Neuron (in vitro differentiated cells): Measurements from ENCODE around the gene RREB1.
A peak's percentile ranks its signal among the peaks of the same experiment; 100 is the strongest.
"Not testable (repeated sequence)": the region's sequence is repeated elsewhere in the genome, so short reads cannot be mapped to it uniquely, and the experiment has no call there.

Experiments used
- H2AFZ ChIP-seq: one replicate; pipeline ENCODE4 v1.6.1; 2013; ENCODE audit warnings: low read depth, mild to moderate bottlenecking, inconsistent platforms, low read length, moderate library complexity
- H3K27me3 ChIP-seq: one replicate; pipeline ENCODE4 v1.6.1; 2013; ENCODE audit warnings: low read length; ENCODE audit not compliant: insufficient read depth
- H3K36me3 ChIP-seq: one replicate; pipeline ENCODE4 v1.6.1; 2013; ENCODE audit warnings: low read length; ENCODE audit not compliant: insufficient read depth
- H3K4me1 ChIP-seq: one replicate; pipeline ENCODE4 v1.6.1; 2013; ENCODE audit warnings: low read length; ENCODE audit not compliant: insufficient read depth
- H3K4me3 ChIP-seq: 2 replicates; pipeline ENCODE4 v1.5.1; 2013; ENCODE audit warnings: mild to moderate bottlenecking, low read length, moderate library complexity
- H3K9me3 ChIP-seq: one replicate; pipeline ENCODE4 v1.6.1; 2013; ENCODE audit warnings: low read length

The RREB1 gene

DNA sequence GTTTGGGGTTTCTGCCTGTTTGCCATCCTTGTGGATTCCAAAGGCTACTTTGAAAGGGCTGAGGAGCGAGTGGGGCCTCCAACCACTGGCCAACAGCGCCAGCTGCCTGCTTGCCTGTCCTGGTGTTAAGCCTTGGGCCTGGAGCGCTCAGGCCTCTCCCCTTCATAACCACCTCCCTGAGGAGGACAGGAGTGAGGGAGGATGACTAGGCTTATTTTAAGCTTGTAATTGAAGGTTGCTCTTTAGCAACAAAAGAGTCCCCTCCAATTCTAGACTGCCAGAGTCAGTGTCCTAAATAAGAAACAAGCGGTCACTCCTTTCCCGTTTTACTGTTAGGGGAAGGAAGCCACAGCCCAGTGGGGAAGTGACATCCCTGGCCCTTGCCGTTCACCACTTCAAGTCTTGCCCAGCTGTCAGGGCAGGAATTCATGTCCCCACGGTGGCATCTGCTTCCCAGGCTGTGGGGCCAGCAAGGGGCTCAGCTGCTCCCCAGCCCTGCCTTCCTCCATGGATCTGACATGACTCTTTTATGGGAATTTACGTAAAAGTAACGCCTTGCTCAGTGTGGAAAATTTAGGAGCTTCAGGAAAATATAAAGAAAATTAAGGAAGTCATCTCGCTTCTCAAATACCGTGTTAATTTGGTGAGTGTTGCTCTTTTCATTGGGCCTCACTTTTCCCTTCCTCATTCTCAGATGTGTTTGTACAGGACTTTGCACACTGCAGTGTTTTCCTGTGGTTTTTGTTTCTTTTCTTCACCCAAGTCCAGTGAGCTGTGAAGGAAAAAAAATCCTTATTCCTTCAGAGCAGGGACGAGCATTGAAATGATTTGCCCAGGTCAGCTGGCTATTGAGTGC lies 147.4 kb downstream of the RREB1 start:
- Histone ChIP-seq H2AFZ (no peak overlapping the region), H3K27me3 (no peaks in the 10 kb centered on the region), H3K4me1 (peaks cover 9% of the 10 kb centered on the region), H3K9me3 (no peaks in the 10 kb centered on the region), H3K36me3 (peaks cover 3% of the 10 kb centered on the region), H3K4me3 (no peak overlapping the region)

GRCh38 chr6:7255918-7256317 lies 148.2 kb downstream of the RREB1 start:
- Histone ChIP-seq H3K9me3 (no peaks in the 10 kb centered on the region), H3K4me1 (peaks cover 12% of the 10 kb centered on the region), H2AFZ (no peak overlapping the region), H3K27me3 (no peaks in the 10 kb centered on the region), H3K4me3 (no peak overlapping the region), H3K36me3 (no peaks in the 10 kb centered on the region)

DNA sequence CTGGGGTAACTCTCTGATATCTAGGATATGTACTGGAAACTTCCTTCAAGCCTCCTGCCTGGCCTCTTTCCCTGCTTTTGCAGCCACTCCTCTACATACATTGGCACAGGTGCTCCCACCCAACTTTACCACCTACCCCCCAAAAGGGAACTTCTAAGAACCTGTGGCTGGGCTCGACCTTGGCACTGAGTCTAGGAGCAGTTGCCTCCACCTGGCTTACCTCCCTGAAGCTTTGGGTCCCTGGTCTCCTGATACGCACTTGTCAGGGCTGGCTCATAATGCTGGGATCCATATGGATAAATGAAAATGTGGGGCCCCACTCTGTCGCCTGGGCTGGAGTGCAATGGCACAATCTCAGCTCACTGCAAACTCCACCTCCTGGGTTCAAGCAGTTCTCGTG lies 149.0 kb downstream of the RREB1 start:
- Histone ChIP-seq H2AFZ (no peak overlapping the region), H3K4me1 (peaks cover 13% of the 10 kb centered on the region), H3K36me3 (no peaks in the 10 kb centered on the region), H3K27me3 (no peaks in the 10 kb centered on the region), H3K4me3 (no peak overlapping the region), H3K9me3 (no peaks in the 10 kb centered on the region)

- Histone ChIP-seq H3K9me3 (no peaks in the 10 kb centered on the region), H3K4me3 (no peak overlapping the region), H3K27me3 (no peaks in the 10 kb centered on the region), H2AFZ (no peak overlapping the region), H3K36me3 (no peaks in the 10 kb centered on the region), H3K4me1 (peaks cover 13% of the 10 kb centered on the region)
Observed at GRCh38 chr6:7257521-7258230, 149.9 kb downstream of the RREB1 start.

GRCh38 chr6:7258231-7258763 lies 150.5 kb downstream of the RREB1 start:
- Histone ChIP-seq H3K4me3 (no peak overlapping the region), H3K4me1 (peaks cover 13% of the 10 kb centered on the region), H3K36me3 (no peaks in the 10 kb centered on the region)

DNA sequence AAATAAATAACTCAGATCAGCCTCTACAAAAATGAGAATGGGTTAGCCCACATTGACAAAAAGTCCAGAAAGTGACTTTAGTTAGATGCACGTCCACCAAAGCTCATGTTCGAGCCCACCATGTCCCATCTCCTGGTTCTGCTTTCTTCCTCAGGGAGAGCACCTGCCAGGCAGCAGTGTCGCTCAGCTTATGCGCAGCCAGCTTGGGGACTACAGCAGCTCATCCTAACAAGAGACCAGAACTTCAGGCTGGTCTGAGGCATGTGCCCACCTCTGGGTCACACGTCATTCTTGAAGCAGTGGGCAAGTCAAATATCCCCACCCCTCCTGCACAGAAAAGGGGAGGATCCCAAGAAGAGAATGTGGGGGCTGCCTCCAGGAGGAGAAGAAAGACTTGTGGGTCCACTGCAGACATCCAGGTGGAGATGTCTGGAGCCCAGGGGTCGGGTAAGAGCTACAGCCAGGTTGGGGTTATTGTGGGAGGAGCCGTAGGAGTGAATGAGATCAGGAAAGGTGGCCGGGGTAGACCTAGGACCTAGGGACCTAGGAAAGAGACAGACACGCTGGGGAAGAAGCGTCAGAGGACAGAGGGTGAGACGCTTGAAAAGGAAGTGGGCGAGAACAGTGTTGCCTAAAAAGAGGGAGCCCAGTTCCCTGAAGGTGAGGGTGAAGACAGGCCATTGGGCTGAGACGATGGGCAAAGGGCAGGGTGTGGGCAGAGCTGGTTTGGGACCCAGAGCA lies 152.7 kb downstream of the RREB1 start:
- H3K4me3 ChIP-seq, result peak overlapping the region; percentile 48
- H2AFZ ChIP-seq, result peak overlapping the region; percentile 46
- no peaks in the 10 kb centered on the region for H3K27me3 ChIP-seq
- peaks cover 9% of the 10 kb centered on the region for H3K4me1 ChIP-seq
- no peaks in the 10 kb centered on the region for H3K9me3 ChIP-seq
- H3K36me3 ChIP-seq, result no peaks in the 10 kb centered on the region

More at GRCh38 chr6:7258231-7258763, 150.5 kb downstream of the RREB1 start:
- H3K9me3 ChIP-seq, result no peaks in the 10 kb centered on the region
- H3K27me3 ChIP-seq, result no peaks in the 10 kb centered on the region
- no peak overlapping the region for H2AFZ ChIP-seq

GRCh38 chr6:7261032-7261841 lies 153.5 kb downstream of the RREB1 start:
- H2AFZ ChIP-seq, result peak overlapping the region; percentile 46
- no peaks in the 10 kb centered on the region for H3K27me3 ChIP-seq
- no peaks in the 10 kb centered on the region for H3K9me3 ChIP-seq
- H3K4me1 ChIP-seq, result peaks cover 4% of the 10 kb centered on the region
- no peaks in the 10 kb centered on the region for H3K36me3 ChIP-seq
- H3K4me3 ChIP-seq, result peak overlapping the region; percentile 48

DNA sequence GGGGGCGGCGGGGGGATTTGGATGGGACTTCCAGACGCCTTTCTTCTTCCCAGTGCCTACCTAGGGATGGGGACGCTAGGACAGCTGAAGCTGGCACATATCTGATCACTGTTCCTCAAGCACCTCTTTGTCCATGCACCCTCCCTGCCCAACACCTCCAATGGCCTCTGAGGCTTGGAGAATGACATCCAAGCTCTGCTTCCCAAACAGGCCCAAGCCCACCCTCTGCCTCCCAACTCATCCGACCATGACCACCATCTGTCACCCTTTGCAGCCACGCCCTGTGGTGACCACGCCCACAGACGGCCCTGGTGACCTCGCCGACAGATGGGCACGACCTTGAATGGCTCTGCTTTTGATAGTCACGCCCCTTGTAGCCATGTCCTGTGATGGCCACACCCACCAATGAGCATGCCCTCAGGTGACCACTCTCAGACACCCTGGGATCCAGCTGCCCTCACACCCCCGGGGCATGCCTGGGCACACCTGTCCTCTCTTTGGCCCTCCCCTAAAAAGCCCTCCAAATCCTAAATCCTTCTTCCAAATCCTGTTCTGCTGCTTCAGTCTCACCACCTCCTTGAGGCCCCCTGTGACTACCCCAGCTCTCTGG lies 154.2 kb downstream of the RREB1 start:
- Histone ChIP-seq H2AFZ (peak overlapping the region; percentile 46), H3K27me3 (no peaks in the 10 kb centered on the region), H3K9me3 (no peaks in the 10 kb centered on the region), H3K36me3 (no peaks in the 10 kb centered on the region), H3K4me3 (peak overlapping the region; percentile 48), H3K4me1 (peaks cover 4% of the 10 kb centered on the region)

DNA sequence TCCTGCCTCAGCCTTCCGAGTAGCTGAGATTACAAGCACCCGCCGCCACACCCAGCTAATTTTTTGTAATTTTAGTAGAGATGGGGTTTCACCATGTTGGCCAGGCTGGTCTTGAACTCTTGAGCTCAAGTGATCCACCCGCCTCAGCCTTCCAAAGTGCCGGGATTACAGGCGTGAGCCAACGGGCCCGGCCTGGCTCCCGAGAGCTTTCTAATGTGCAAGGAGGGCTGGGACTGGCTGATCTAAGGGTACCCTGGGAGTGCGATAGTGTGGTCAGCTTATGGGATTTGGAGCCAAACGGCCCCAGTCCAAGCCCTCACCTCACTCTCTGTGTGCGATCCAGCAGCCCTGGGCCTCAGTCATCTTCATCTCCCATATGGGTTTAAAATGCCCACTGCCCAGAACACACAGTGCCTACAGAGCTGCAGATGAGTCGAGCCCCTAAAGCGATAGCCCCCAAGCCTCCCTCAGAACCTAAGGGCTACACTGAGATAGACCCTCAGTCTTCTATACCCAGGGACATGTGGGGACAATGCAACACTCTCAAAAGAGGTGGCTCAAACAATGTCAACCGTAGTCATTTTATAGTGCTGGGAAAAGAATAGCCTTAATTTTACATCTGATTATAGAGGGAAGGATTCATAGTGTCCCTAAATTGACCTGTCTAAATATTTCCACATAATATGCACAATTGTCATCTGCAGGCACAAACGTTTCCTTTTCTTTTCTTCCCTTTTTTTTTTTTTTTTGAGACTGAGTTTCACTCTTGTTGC lies 155.2 kb downstream of the RREB1 start:
- no peak overlapping the region for H2AFZ ChIP-seq
- H3K4me1 ChIP-seq, result peaks cover 4% of the 10 kb centered on the region
- H3K4me3 ChIP-seq, result no peak overlapping the region
- H3K27me3 ChIP-seq, result no peaks in the 10 kb centered on the region
- H3K9me3 ChIP-seq, result no peaks in the 10 kb centered on the region
- H3K36me3 ChIP-seq, result no peaks in the 10 kb centered on the region

DNA sequence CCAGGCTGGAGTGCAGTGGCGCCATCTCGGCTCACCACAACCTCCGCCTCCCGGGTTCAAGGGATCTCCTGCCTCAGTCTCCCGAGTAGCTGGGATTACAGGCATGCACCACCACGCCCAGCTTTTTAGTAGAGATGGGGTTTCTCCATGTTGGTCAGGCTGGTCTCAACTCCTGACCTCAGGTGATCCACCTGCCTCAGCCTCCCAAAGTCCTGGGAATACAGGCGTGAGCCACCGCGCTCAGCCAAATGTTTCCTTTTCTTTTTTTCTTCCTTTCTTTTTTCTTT lies 155.7 kb downstream of the RREB1 start:
- H3K4me1 ChIP-seq, result not testable (repeated sequence)

DNA sequence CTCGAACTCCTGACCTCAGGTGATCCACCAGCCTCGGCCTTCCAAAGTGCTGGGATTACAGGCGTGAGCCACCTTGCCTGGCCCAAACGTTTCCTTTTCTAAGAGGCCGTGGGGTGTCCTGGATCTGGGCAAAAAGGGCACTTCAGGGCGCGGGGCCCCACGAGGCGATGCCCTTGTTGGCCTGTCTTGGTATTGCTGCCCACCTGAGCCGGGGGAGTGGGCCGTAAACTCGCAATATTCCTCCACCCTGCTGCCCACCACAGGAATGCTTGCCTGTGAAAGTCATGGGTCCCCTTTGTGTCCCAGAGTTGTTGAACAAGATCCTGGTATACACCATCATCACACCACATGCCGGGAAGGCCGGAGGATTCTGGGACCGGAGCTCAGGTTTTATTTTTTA lies 156.3 kb downstream of the RREB1 start:
- no peaks in the 10 kb centered on the region for H3K9me3 ChIP-seq
- H2AFZ ChIP-seq, result no peak overlapping the region
- peaks cover 2% of the 10 kb centered on the region for H3K36me3 ChIP-seq
- H3K27me3 ChIP-seq, result no peaks in the 10 kb centered on the region
- no peak overlapping the region for H3K4me3 ChIP-seq
- peaks cover 4% of the 10 kb centered on the region for H3K4me1 ChIP-seq

More for the DNA sequence above, 155.7 kb downstream of the RREB1 start:
- not testable (repeated sequence) for H2AFZ ChIP-seq, H3K9me3 ChIP-seq, H3K36me3 ChIP-seq, H3K27me3 ChIP-seq, H3K4me3 ChIP-seq
